Breast epithelium (tissue), 4 donors: Measurements from ENCODE around the gene STX18. TPM values are rescaled to one million over a fixed set of nuclear protein-coding genes. Genes with fewer than 3 reads are reported as not detected.

Experiments used
- DNase-seq, 2 donors: peaks; one replicate each; pipeline ENCODE4 v3.0.0-alpha.2; 2019; ENCODE audit warnings: low spot score in 2 of 2
- H3K27ac ChIP-seq, 2 donors: fragments of 200-600 bp; sonication (generic) in 1 of 2; one replicate each; pipeline ENCODE4 v1.5.1; 2016 to 2019; ENCODE audit warnings: mild to moderate bottlenecking in 1 of 2
- H3K27me3 ChIP-seq, 2 donors: fragments of 200-600 bp; sonication (generic) in 1 of 2; one replicate each; pipeline versions ENCODE4 v1.5.1 to v1.6.0; 2017 to 2019; ENCODE audit warnings: control low read depth in 1 of 2, mild to moderate bottlenecking in 1 of 2
- H3K36me3 ChIP-seq: fragments of 200-600 bp; one replicate; pipeline ENCODE4 v1.5.1; 2019
- H3K4me1 ChIP-seq, 2 donors: fragments of 200-600 bp; sonication (generic); one replicate each; pipeline ENCODE4 v1.5.1; 2016 to 2019; ENCODE audit warnings: control low read depth in 1 of 2
- H3K4me3 ChIP-seq, 3 donors: fragments of 200-600 bp; sonication (generic); 1 replicate in 2 of 3; 2 replicates in 1 of 3; pipeline ENCODE4 v1.5.1; 2016 to 2019; ENCODE audit warnings: mild to moderate bottlenecking in 3 of 3, moderate library complexity in 2 of 3
- H3K9me3 ChIP-seq, 2 donors: fragments of 200-600 bp; sonication (generic) in 1 of 2; one replicate each; pipeline ENCODE4 v1.5.1; 2016 to 2019; ENCODE audit warnings: control low read depth in 1 of 2
- POLR2A ChIP-seq: fragments of 450-650 bp; IDR thresholded peaks from one replicate; pipeline ENCODE4 v1.6.1; 2016; ENCODE audit warnings: antibody characterized with exemption, mild to moderate bottlenecking, moderate library complexity
- POLR2AphosphoS5 ChIP-seq, 3 donors: sonication (generic); formaldehyde crosslinking; IDR thresholded peaks; one replicate each; pipeline ENCODE4 v1.6.1; 2017; ENCODE audit warnings: antibody characterized with exemption in 3 of 3
- intact Hi-C: fragments of 100-400 bp; cut with DNase I; formaldehyde crosslinking; loops from one replicate; pipeline ENCODE4 v1.15.1; 2023; ENCODE audit warnings: low total_unique reads
- total RNA-seq, 3 donors: library from RNA; depleted of rRNA; stranded (reverse); fragments of >200 nt; gene quantifications; one replicate each; pipeline ENCODE4 v1.1.0, GENCODE V29; 2016
- TF ChIP-seq, protein P1 (sequence below), 3 donors: fragments of 450-650 bp; IDR thresholded peaks; one replicate each; pipeline ENCODE4 v1.5.1; 2016 to 2017; ENCODE audit warnings: antibody characterized with exemption in 3 of 3, mild to moderate bottlenecking in 3 of 3, moderate library complexity in 3 of 3

Gene STX18
- total RNA-seq, 3 donors from 2014 or later: 32.2 to 36.3 (median 32.8) TPM

DNA sequence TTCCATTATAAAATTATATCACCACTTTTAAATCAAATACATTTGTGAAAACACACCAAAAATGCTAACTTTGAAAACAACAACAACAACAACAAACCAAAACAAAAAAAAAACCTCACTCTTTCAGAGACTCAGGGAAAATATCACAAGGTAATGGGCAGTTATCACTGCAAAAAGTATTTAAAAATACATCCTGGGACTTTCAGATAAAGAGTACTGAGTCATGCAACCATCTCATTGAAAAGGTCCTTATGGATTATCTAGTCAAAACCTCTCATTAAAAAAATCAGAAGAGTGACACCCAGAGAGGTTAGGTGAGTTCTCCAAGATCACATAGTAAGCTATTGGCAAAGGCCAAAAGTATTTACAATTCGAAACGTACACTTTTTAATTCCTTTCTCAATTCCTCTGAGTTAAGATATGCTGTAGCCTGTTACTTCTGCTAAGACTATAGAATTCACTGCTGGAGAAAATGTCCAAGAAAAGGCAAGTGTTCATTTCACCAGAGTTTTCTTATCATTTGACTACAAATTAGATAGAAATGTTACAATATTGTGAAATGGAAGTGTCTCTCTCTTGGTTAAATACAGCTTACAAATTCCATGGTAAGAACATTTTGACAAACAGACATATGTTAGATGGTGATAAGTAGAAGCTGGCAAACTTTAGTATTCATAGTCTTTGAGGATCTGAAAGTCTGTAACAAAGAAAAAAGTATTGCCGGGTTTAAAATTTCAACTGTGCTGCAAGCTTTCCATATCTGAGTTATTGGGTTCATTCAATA lies 9.3 kb downstream of the STX18 start:
- H3K9me3 ChIP-seq: no peaks in the 10 kb centered on the region
- H3K27me3 ChIP-seq: no peaks in the 10 kb centered on the region
- H3K4me1 ChIP-seq: no peaks in the 10 kb centered on the region
- DNase-seq: no peak
- intact Hi-C loops: no loop called here
- no peak overlapping the region for H3K4me3 ChIP-seq
- TF ChIP-seq, protein P1, sequence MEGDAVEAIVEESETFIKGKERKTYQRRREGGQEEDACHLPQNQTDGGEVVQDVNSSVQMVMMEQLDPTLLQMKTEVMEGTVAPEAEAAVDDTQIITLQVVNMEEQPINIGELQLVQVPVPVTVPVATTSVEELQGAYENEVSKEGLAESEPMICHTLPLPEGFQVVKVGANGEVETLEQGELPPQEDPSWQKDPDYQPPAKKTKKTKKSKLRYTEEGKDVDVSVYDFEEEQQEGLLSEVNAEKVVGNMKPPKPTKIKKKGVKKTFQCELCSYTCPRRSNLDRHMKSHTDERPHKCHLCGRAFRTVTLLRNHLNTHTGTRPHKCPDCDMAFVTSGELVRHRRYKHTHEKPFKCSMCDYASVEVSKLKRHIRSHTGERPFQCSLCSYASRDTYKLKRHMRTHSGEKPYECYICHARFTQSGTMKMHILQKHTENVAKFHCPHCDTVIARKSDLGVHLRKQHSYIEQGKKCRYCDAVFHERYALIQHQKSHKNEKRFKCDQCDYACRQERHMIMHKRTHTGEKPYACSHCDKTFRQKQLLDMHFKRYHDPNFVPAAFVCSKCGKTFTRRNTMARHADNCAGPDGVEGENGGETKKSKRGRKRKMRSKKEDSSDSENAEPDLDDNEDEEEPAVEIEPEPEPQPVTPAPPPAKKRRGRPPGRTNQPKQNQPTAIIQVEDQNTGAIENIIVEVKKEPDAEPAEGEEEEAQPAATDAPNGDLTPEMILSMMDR (IDR thresholded peaks at IDR 0.05): no peak
- TF ChIP-seq POLR2A: no peak
- no peak for TF ChIP-seq POLR2AphosphoS5 (IDR thresholded peaks at IDR 0.05)
- H3K27ac ChIP-seq: no peak overlapping the region
- H3K36me3 ChIP-seq: no peaks in the 10 kb centered on the region

- Histone ChIP-seq H3K9me3 (no peaks in the 10 kb centered on the region), H3K36me3 (no peaks in the 10 kb centered on the region), H3K27me3 (no peaks in the 10 kb centered on the region), H3K27ac (no peak overlapping the region), H3K4me1 (no peaks in the 10 kb centered on the region), H3K4me3 (no peak overlapping the region)
- no peak for DNase-seq
- intact Hi-C loops: no loop called here
- TF ChIP-seq POLR2A: no peak
- TF ChIP-seq, protein P1 (IDR thresholded peaks at IDR 0.05): no peak
These were observed 12.5 kb downstream of the STX18 start for GRCh38 chr4:4529392-4529791.

- H3K27ac ChIP-seq: no peak overlapping the region
- no peaks in the 10 kb centered on the region for H3K4me1 ChIP-seq
- no peaks in the 10 kb centered on the region for H3K27me3 ChIP-seq
- no peaks in the 10 kb centered on the region for H3K36me3 ChIP-seq
- H3K9me3 ChIP-seq: no peaks in the 10 kb centered on the region
- intact Hi-C loops: no loop called here
- TF ChIP-seq POLR2A (no peak), POLR2AphosphoS5 (IDR thresholded peaks at IDR 0.05) (no peak)
- TF ChIP-seq, protein P1 (IDR thresholded peaks at IDR 0.05): no peak
- no peak for DNase-seq
- H3K4me3 ChIP-seq: no peak overlapping the region
These were observed 15.4 kb downstream of the STX18 start for GRCh38 chr4:4526401-4526800.

GRCh38 chr4:4524364-4524763 lies 17.5 kb downstream of the STX18 start:
- TF ChIP-seq, protein P1 (IDR thresholded peaks at IDR 0.05): no peak
- TF ChIP-seq POLR2AphosphoS5 (IDR thresholded peaks at IDR 0.05) (no peak), POLR2A (no peak)
- DNase-seq: no peak
- Histone ChIP-seq H3K36me3 (no peaks in the 10 kb centered on the region), H3K4me1 (no peaks in the 10 kb centered on the region), H3K9me3 (no peaks in the 10 kb centered on the region), H3K27me3 (no peaks in the 10 kb centered on the region), H3K27ac (no peak overlapping the region), H3K4me3 (no peak overlapping the region)
- intact Hi-C loops: no loop called here

DNA sequence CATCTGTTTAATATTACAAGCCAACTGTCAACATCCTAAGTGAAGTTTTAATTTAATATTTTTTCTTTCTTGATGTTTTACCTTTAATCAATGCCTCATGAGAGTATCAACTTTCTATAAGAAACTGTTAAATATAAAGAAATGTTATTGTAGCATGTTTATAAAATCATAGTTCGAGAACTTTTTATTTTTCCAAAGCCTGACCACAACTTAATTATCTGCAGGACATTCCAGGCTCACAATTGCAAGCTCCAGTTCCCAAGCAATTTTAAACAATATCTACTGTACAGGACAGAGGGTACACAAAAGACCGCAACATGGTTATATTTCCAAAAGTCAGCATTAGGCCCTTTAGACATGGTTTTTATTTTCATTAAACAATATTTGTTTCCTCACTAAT lies 20.1 kb downstream of the STX18 start:
- Histone ChIP-seq H3K4me3 (no peak overlapping the region), H3K27ac (no peak overlapping the region), H3K9me3 (no peaks in the 10 kb centered on the region), H3K36me3 (no peaks in the 10 kb centered on the region), H3K4me1 (no peaks in the 10 kb centered on the region), H3K27me3 (no peaks in the 10 kb centered on the region)
- intact Hi-C loops: no loop called here
- TF ChIP-seq POLR2AphosphoS5 (IDR thresholded peaks at IDR 0.05) (no peak), POLR2A (no peak)
- TF ChIP-seq, protein P1 (IDR thresholded peaks at IDR 0.05): no peak
- DNase-seq: no peak
